ENCODE data around the gene CD48.
"Not testable (repeated sequence)": the region's sequence is repeated elsewhere in the genome, so short reads cannot be mapped to it uniquely, and the experiment has no call there.

Gene CD48

GRCh38 chr1:160716013-160716412 is 4.4 kb upstream of the CD48 start:
- in situ Hi-C loops (cut with MboI; ENCODE audit: low sequenced_read_pairs) = no loop called here

GRCh38 chr1:160714034-160714648 is 2.5 kb upstream of the CD48 start:
- in situ Hi-C loops (cut with MboI; ENCODE audit: low sequenced_read_pairs) = not testable (repeated sequence)

- in situ Hi-C loops (cut with MboI; ENCODE audit: low sequenced_read_pairs) = no loop called here
Measured at GRCh38 chr1:160713161-160713560, 1.5 kb upstream of the CD48 start.

DNA sequence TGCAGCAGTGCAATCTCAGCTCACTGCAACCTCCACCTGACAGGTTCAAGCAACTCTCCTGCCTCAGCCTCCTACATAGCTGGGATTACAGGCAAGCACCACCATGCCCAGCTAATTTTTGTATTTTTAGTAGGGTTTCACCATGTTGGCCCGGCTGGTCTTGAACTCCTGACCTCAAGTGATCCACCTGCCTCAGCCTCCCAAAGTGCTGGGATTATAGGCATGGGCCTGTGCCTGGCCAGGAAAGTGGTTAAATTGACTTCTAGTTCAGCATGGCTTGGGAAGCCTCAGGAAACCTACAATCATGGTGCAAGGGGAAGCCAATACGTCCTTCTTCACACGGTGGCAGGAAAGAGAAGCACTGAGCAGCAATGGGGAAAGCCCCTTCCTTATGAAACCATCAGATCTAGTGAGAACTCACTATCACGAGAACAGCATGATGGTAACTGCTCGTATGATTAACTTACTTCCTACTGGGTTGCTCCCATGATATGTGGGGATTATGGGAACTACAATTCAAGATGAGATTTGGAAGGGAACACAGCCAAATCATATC is 981 bp upstream of the CD48 start:
- in situ Hi-C loops (cut with MboI; ENCODE audit: low sequenced_read_pairs) = not testable (repeated sequence)

DNA sequence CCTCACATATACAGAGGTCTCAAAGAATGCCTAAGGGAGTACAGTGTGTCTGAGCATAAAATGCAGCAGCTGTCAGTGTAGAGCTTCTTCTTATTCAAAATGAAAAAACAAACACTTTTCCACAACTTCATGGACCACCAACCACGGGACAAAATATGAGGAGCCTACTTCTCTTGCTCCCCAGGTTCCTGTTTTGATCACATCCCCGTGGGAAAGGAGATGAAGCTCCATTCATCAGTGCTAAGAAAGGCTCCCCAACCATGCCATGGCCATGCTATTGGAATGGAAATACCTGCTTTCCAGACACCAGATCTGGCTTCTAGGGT is 383 bp downstream of the CD48 start:
- in situ Hi-C loops (cut with MboI; ENCODE audit: low sequenced_read_pairs) = no loop called here

GRCh38 chr1:160710517-160711252 is 937 bp downstream of the CD48 start:
- in situ Hi-C loops (cut with MboI; ENCODE audit: low sequenced_read_pairs) = no loop called here

- in situ Hi-C loops (cut with MboI; ENCODE audit: low sequenced_read_pairs) = no loop called here
Measured at GRCh38 chr1:160709715-160710114, 1.9 kb downstream of the CD48 start.

DNA sequence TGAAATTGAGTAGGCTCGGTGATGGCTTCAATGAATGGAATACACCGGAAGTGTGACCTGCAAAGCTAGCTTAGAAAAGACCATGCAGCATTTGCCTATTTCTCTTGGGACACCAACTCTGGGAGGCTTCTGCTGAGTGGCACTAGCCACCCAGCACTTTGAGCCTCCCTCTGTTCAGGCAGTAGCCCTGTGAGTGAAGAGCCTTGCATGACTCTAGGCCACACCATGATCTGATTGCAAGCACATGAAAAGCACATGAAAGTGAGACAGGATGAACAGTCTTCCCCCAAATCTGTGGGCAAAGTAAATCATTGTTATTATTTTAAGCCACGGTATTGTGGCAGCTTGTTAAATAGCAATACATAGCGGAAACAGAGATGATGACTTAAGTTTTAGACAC is 2.8 kb downstream of the CD48 start:
- in situ Hi-C loops (cut with MboI; ENCODE audit: low sequenced_read_pairs) = no loop called here

- in situ Hi-C loops (cut with MboI; ENCODE audit: low sequenced_read_pairs) = no loop called here
Measured at GRCh38 chr1:160708118-160708517, 3.5 kb downstream of the CD48 start.

- in situ Hi-C loops (cut with MboI; ENCODE audit: low sequenced_read_pairs) = no loop called here
Measured at GRCh38 chr1:160707236-160708064, 4.2 kb downstream of the CD48 start.

DNA sequence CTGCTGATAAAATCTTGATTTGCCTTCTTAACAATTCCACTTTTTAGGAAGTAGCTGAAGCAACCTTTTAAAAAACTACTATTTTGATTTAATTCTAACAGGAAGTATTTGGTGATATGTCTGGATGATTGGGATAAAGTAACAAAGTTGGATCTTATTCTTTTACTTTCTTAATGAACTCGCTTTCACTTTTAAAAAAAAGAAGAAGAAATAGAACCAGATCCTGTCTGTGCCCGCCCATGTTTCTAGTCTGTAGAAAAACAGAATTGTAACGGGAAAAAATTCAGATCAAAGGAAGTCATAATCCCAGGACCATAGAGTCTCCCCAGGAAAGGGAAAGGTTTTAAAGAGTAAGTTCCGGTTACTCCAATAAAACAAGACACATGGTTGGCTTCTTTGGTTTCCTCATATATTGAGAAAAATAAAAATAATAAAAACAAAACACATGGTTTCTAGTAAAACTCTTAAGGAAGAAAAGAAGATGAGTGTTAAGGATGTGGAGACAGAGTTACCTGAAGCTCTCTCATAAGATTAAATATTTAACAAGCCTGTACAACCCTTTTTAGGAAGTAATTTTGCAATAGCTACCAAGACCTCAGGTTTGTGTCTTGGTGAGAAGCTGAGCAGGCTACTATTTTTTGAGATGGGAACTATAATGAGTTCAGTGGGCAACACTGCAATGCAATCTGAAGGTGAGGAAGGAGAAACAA is 4.9 kb downstream of the CD48 start:
- in situ Hi-C loops (cut with MboI; ENCODE audit: low sequenced_read_pairs) = no loop called here

DNA sequence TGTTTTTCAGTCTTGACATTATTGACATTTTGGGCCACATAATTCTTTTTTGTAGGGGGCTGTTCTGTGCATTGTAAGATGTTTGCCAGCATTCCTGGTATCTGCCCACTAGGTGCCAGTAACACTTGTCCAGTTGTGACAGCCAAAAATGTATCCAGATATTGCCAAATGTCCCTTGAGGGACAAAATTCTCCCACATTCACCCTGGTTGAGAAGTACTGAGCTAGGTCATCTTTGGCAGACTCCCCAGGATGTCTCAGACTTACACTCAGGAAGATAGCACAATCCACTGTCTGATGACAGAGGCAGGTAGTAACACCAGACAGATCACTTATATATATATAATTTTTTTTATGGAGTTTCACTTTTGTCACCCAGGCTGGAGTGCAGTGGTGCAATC is 5.9 kb downstream of the CD48 start:
- in situ Hi-C loops (cut with MboI; ENCODE audit: low sequenced_read_pairs) = no loop called here

GRCh38 chr1:160705212-160705621 is 6.4 kb downstream of the CD48 start:
- in situ Hi-C loops (cut with MboI; ENCODE audit: low sequenced_read_pairs) = not testable (repeated sequence)

- in situ Hi-C loops (cut with MboI; ENCODE audit: low sequenced_read_pairs) = no loop called here
Measured at GRCh38 chr1:160704250-160704649, 7.4 kb downstream of the CD48 start.

GRCh38 chr1:160702100-160702499 is 9.5 kb downstream of the CD48 start:
- in situ Hi-C loops (cut with MboI; ENCODE audit: low sequenced_read_pairs) = no loop called here

DNA sequence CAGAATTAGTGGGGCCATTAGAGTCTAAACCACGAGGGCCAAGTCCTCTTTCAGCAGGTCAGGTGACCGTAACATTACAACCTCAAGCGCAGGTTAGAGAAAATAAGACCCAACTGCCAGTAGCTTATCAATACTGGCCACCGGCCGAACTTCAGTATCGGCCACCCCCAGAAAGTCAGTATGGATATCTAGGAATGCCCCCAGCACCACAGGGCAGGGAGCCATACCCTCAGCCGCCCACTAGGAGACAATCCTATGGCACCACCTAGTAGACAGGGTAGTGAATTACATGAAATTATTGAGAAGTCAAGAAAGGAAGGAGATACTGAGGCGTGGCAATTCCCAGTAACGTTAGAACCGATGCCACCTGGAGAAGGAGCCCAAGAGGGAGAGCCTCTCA is 19.2 kb downstream of the CD48 start:
- in situ Hi-C loops (cut with MboI; ENCODE audit: low sequenced_read_pairs) = not testable (repeated sequence)

DNA sequence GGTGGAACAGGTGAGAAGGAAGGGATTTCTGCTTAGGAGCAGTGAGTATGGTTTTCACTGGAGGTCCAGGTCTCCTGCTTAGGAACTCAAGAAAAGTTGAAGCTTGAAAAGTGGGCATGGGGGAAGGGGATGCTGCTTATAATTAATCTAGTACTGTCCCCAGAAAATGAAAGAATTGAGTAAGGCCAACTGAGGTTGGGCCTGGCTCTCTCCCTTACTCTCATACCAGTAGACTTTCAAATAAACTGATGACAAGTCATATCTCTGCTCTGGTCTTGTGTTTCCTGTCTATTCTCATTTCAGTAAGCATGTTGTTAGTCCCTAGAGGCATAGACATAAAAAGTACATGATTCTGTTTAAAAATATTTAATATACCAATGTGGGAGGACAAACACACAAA is 26.4 kb downstream of the CD48 start:
- in situ Hi-C loops (cut with MboI; ENCODE audit: low sequenced_read_pairs) = loop anchor here (10.0 kb wide), 2 partner anchors 80 to 270 kb away; partner anchors contain the start of gene ITLN2

DNA sequence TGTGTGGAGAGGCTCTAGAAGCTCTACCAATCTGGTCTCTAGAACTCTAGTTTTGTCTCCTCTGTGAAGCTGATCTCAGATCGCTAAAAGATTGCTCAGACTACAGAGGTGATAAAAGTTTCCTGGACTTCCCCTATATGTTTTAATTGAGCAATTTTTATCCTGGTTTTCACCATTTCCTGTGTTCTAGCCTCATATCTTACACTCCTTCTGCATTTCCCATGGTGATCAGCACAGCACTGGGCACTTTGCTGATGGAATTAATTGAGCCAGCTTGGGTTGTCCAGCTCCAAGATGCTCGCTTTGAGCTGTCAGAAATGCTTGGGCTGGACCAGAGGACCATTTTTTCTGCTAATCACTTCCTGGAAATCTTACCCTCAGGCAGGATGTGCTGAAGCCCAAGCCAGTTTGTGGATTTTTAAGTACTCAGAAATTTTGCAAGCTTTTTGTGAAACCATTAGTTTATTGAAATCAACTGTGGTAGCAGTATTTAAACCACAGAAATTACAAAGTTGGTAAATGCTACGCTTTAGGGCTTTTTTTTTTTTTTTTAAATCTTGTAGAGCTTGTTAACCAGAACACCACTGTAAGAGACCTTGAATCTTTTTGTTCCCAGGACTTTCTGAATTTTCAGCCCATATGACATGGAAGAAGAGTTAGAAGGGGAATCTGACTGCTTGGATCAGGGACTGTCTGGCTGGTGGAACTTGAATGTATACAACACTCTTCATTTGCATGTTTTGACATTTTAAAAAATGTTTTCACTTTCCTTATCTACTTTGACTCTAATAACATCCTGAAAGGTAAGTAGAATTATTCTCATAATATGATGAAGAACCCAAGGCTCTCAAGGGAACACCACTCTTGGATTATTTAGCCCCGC is 28.4 kb downstream of the CD48 start:
- in situ Hi-C loops (cut with MboI; ENCODE audit: low sequenced_read_pairs) = loop anchor here (10.0 kb wide), 2 partner anchors 82 to 272 kb away; partner anchors contain the start of gene ITLN2

GRCh38 chr1:160681891-160682140 is 29.8 kb downstream of the CD48 start:
- in situ Hi-C loops (cut with MboI; ENCODE audit: low sequenced_read_pairs) = loop anchor here (10.0 kb wide), 2 partner anchors 83 to 273 kb away; partner anchors contain the start of gene ITLN2

Measured in HL-60/S4 treated with retinoic acid at 250 ng/mL for 4 days and 3 days (cell line).